ENCODE measurements around the gene ADD3.

The ADD3 gene

GRCh38 chr10:110151467-110151866, 143.7 kb downstream of the ADD3 start:
- Histone ChIP-seq H3K4me1 (ENCODE audit: insufficient read depth, low read length) (no peaks in the 10 kb centered on the region), H3K36me3 (ENCODE audit: insufficient read depth, low read length) (no peaks in the 10 kb centered on the region), H3K27me3 (ENCODE audit: control insufficient read depth in 1 of 2, insufficient read depth in 2 of 2, low read length in 2 of 2) (peaks cover 4 to 14% of the 10 kb centered on the region in 2 donors), H3K4me3 (ENCODE audit: low read depth in 1 of 2, low read length in 2 of 2) (no peak overlapping the region), H3K27ac (ENCODE audit: low read depth, low read length) (no peak overlapping the region), H3K9me3 (ENCODE audit: low read length) (no peaks in the 10 kb centered on the region), H3K9ac (ENCODE audit: low read length) (no peak overlapping the region)

GRCh38 chr10:110151971-110152370, 144.2 kb downstream of the ADD3 start:
- H3K27me3 ChIP-seq (ENCODE audit: control insufficient read depth in 1 of 2, insufficient read depth in 2 of 2, low read length in 2 of 2) = peaks cover 4 to 14% of the 10 kb centered on the region in 2 donors
- H3K9ac ChIP-seq (ENCODE audit: low read length) = no peak overlapping the region
- H3K4me3 ChIP-seq (ENCODE audit: low read depth in 1 of 2, low read length in 2 of 2) = no peak overlapping the region
- no peaks in the 10 kb centered on the region for H3K4me1 ChIP-seq (ENCODE audit: insufficient read depth, low read length)
- H3K9me3 ChIP-seq (ENCODE audit: low read length) = no peaks in the 10 kb centered on the region
- no peaks in the 10 kb centered on the region for H3K36me3 ChIP-seq (ENCODE audit: insufficient read depth, low read length)
- H3K27ac ChIP-seq (ENCODE audit: low read depth, low read length) = no peak overlapping the region

GRCh38 chr10:110153396-110153795, 145.6 kb downstream of the ADD3 start:
- Histone ChIP-seq H3K27ac (ENCODE audit: low read depth, low read length) (no peak overlapping the region), H3K27me3 (ENCODE audit: control insufficient read depth in 1 of 2, insufficient read depth in 2 of 2, low read length in 2 of 2) (peaks cover 4 to 14% of the 10 kb centered on the region in 2 donors), H3K9me3 (ENCODE audit: low read length) (no peaks in the 10 kb centered on the region), H3K9ac (ENCODE audit: low read length) (no peak overlapping the region), H3K4me1 (ENCODE audit: insufficient read depth, low read length) (no peaks in the 10 kb centered on the region), H3K4me3 (ENCODE audit: low read depth in 1 of 2, low read length in 2 of 2) (no peak overlapping the region), H3K36me3 (ENCODE audit: insufficient read depth, low read length) (no peaks in the 10 kb centered on the region)

- no peaks in the 10 kb centered on the region for H3K36me3 ChIP-seq (ENCODE audit: insufficient read depth, low read length)
- no peak overlapping the region for H3K27ac ChIP-seq (ENCODE audit: low read depth, low read length)
- H3K4me1 ChIP-seq (ENCODE audit: insufficient read depth, low read length) = no peaks in the 10 kb centered on the region
- H3K4me3 ChIP-seq (ENCODE audit: low read depth in 1 of 2, low read length in 2 of 2) = no peak overlapping the region
- H3K27me3 ChIP-seq (ENCODE audit: control insufficient read depth in 1 of 2, insufficient read depth in 2 of 2, low read length in 2 of 2) = peaks cover 4 to 12% of the 10 kb centered on the region in 2 donors
- no peaks in the 10 kb centered on the region for H3K9me3 ChIP-seq (ENCODE audit: low read length)
- H3K9ac ChIP-seq (ENCODE audit: low read length) = no peak overlapping the region
These were observed 148.3 kb downstream of the ADD3 start for GRCh38 chr10:110156046-110156445.

GRCh38 chr10:110158051-110159005, 150.5 kb downstream of the ADD3 start:
- Histone ChIP-seq H3K4me1 (ENCODE audit: insufficient read depth, low read length) (no peaks in the 10 kb centered on the region), H3K27me3 (ENCODE audit: control insufficient read depth in 1 of 2, insufficient read depth in 2 of 2, low read length in 2 of 2) (peaks cover 0 to 1% of the 10 kb centered on the region in 2 donors), H3K36me3 (ENCODE audit: insufficient read depth, low read length) (no peaks in the 10 kb centered on the region), H3K9me3 (ENCODE audit: low read length) (no peaks in the 10 kb centered on the region), H3K27ac (ENCODE audit: low read depth, low read length) (no peak overlapping the region), H3K9ac (ENCODE audit: low read length) (no peak overlapping the region), H3K4me3 (ENCODE audit: low read depth in 1 of 2, low read length in 2 of 2) (no peak overlapping the region)

GRCh38 chr10:110160081-110160480, 152.3 kb downstream of the ADD3 start:
- Histone ChIP-seq H3K4me1 (ENCODE audit: insufficient read depth, low read length) (no peaks in the 10 kb centered on the region), H3K4me3 (ENCODE audit: low read depth in 1 of 2, low read length in 2 of 2) (no peak overlapping the region), H3K27me3 (ENCODE audit: control insufficient read depth in 1 of 2, insufficient read depth in 2 of 2, low read length in 2 of 2) (no peaks in the 10 kb centered on the region), H3K36me3 (ENCODE audit: insufficient read depth, low read length) (no peaks in the 10 kb centered on the region), H3K9ac (ENCODE audit: low read length) (no peak overlapping the region), H3K9me3 (ENCODE audit: low read length) (no peaks in the 10 kb centered on the region), H3K27ac (ENCODE audit: low read depth, low read length) (no peak overlapping the region)

- Histone ChIP-seq H3K27ac (ENCODE audit: low read depth, low read length) (no peak overlapping the region), H3K9ac (ENCODE audit: low read length) (no peak overlapping the region), H3K36me3 (ENCODE audit: insufficient read depth, low read length) (no peaks in the 10 kb centered on the region), H3K9me3 (ENCODE audit: low read length) (no peaks in the 10 kb centered on the region), H3K4me3 (ENCODE audit: low read depth in 1 of 2, low read length in 2 of 2) (no peak overlapping the region), H3K27me3 (ENCODE audit: control insufficient read depth in 1 of 2, insufficient read depth in 2 of 2, low read length in 2 of 2) (no peaks in the 10 kb centered on the region), H3K4me1 (ENCODE audit: insufficient read depth, low read length) (no peaks in the 10 kb centered on the region)
These were observed 152.7 kb downstream of the ADD3 start for GRCh38 chr10:110160522-110160921.

- Histone ChIP-seq H3K27ac (ENCODE audit: low read depth, low read length) (no peak overlapping the region), H3K9ac (ENCODE audit: low read length) (no peak overlapping the region), H3K27me3 (ENCODE audit: control insufficient read depth in 1 of 2, insufficient read depth in 2 of 2, low read length in 2 of 2) (peaks cover 0 to 5% of the 10 kb centered on the region in 2 donors), H3K4me3 (ENCODE audit: low read depth in 1 of 2, low read length in 2 of 2) (no peak overlapping the region), H3K4me1 (ENCODE audit: insufficient read depth, low read length) (no peaks in the 10 kb centered on the region), H3K36me3 (ENCODE audit: insufficient read depth, low read length) (no peaks in the 10 kb centered on the region), H3K9me3 (ENCODE audit: low read length) (no peaks in the 10 kb centered on the region)
These were observed 155.0 kb downstream of the ADD3 start for GRCh38 chr10:110162741-110163145.

GRCh38 chr10:110163192-110163773, 155.5 kb downstream of the ADD3 start:
- H3K27ac ChIP-seq (ENCODE audit: low read depth, low read length) = no peak overlapping the region
- no peaks in the 10 kb centered on the region for H3K9me3 ChIP-seq (ENCODE audit: low read length)
- no peaks in the 10 kb centered on the region for H3K4me1 ChIP-seq (ENCODE audit: insufficient read depth, low read length)
- no peak overlapping the region for H3K9ac ChIP-seq (ENCODE audit: low read length)
- no peak overlapping the region for H3K4me3 ChIP-seq (ENCODE audit: low read depth in 1 of 2, low read length in 2 of 2)
- H3K36me3 ChIP-seq (ENCODE audit: insufficient read depth, low read length) = no peaks in the 10 kb centered on the region
- peaks cover 0 to 7% of the 10 kb centered on the region in 2 donors for H3K27me3 ChIP-seq (ENCODE audit: control insufficient read depth in 1 of 2, insufficient read depth in 2 of 2, low read length in 2 of 2)

- Histone ChIP-seq H3K9ac (ENCODE audit: low read length) (no peak overlapping the region), H3K27ac (ENCODE audit: low read depth, low read length) (no peak overlapping the region), H3K9me3 (ENCODE audit: low read length) (no peaks in the 10 kb centered on the region), H3K4me1 (ENCODE audit: insufficient read depth, low read length) (no peaks in the 10 kb centered on the region), H3K36me3 (ENCODE audit: insufficient read depth, low read length) (no peaks in the 10 kb centered on the region), H3K27me3 (ENCODE audit: control insufficient read depth in 1 of 2, insufficient read depth in 2 of 2, low read length in 2 of 2) (peaks cover 0 to 13% of the 10 kb centered on the region in 2 donors), H3K4me3 (ENCODE audit: low read depth in 1 of 2, low read length in 2 of 2) (no peak overlapping the region)
These were observed 156.1 kb downstream of the ADD3 start for GRCh38 chr10:110163841-110164240.

- no peak overlapping the region for H3K27ac ChIP-seq (ENCODE audit: low read depth, low read length)
- no peaks in the 10 kb centered on the region for H3K4me1 ChIP-seq (ENCODE audit: insufficient read depth, low read length)
- H3K4me3 ChIP-seq (ENCODE audit: low read depth in 1 of 2, low read length in 2 of 2) = no peak overlapping the region
- H3K36me3 ChIP-seq (ENCODE audit: insufficient read depth, low read length) = no peaks in the 10 kb centered on the region
- H3K9ac ChIP-seq (ENCODE audit: low read length) = no peak overlapping the region
- H3K9me3 ChIP-seq (ENCODE audit: low read length) = no peaks in the 10 kb centered on the region
- H3K27me3 ChIP-seq (ENCODE audit: control insufficient read depth in 1 of 2, insufficient read depth in 2 of 2, low read length in 2 of 2) = peaks cover 0 to 23% of the 10 kb centered on the region in 2 donors
These were observed 157.5 kb downstream of the ADD3 start for GRCh38 chr10:110165239-110165638.

Measured in muscle layer of colon (tissue), 2 donors.